ENCODE data around the gene HES3. TPM values are rescaled to one million over a fixed set of nuclear protein-coding genes. Genes with fewer than 3 reads are reported as not detected.

HES3 gene
- total and polyA plus RNA-seq, 2 of the 4 experiments (the other 2 are of a cell fraction) = not detected

- ChIA-PET CTCF (no interaction called here), POLR2A (ENCODE audit: unreplicated experiment) (no interaction called here)
- no peak overlapping the region for H2BK120ac ChIP-seq (ENCODE audit: low read depth, low read length)
- dilution Hi-C loops (cut with HindIII; ENCODE audit: low sequenced_read_pairs, unreplicated experiment) = no loop called here
- peaks cover 14% of the 10 kb centered on the region for H3K4me1 ChIP-seq (ENCODE audit: control insufficient read depth, insufficient read depth, low read length)
- no peak overlapping the region for H3K4me2 ChIP-seq (ENCODE audit: low read depth, low read length)
- no TSS peak for BruUV-seq (replicated peaks)
- H2AK5ac ChIP-seq (ENCODE audit: low read depth, low read length) = no peak overlapping the region
- no peak overlapping the region for H3K27ac ChIP-seq (ENCODE audit: insufficient read depth, low read length)
- H3K9me1 ChIP-seq (ENCODE audit: insufficient read depth, low read length) = peaks cover 6% of the 10 kb centered on the region; the same call in 1 of the 2 replicates
- no peak overlapping the region for H3K56ac ChIP-seq (ENCODE audit: extremely low read depth, insufficient read depth, low read length)
- WGBS, 2 experiments (ENCODE audit: extremely low coverage in 2 of 2, insufficient read length in 1 of 2) = 96% methylated on average over 9 of the region's 10 CpGs; no CpG with 5 or more reads in 1 of the 2 experiments
- no peaks in the 10 kb centered on the region for H3K36me3 ChIP-seq (ENCODE audit: control insufficient read depth, insufficient read depth, low read length)
- H3K79me1 ChIP-seq (ENCODE audit: low read depth in 1 of 2, low read length in 2 of 2) = peaks cover 0 to 15% of the 10 kb centered on the region in 2 experiments; a peak in 2 of 4 replicates
- H4K8ac ChIP-seq (ENCODE audit: low read depth in 2 of 2, low read length in 2 of 2) = no peak overlapping the region
- H3K18ac ChIP-seq (ENCODE audit: low read depth, low read length) = no peak overlapping the region
- no peaks in the 10 kb centered on the region for H3K27me3 ChIP-seq (ENCODE audit: control insufficient read depth, insufficient read depth, low read length)
- no peaks in the 10 kb centered on the region for H3K9me3 ChIP-seq (ENCODE audit: control insufficient read depth, insufficient read depth, low read length)
- H2BK5ac ChIP-seq (ENCODE audit: low read depth, low read length, poor library complexity, severe bottlenecking) = no peak overlapping the region
- no peak overlapping the region for H3K9ac ChIP-seq (ENCODE audit: low read depth, low read length)
- no peak overlapping the region for H4K5ac ChIP-seq (ENCODE audit: low read depth, low read length)
- H2AFZ ChIP-seq (replicated peaks; ENCODE audit: low read length, poor library complexity) = no peak overlapping the region
- intact Hi-C loops (cut with micrococcal nuclease) = no loop called here
- no peak for DNase-seq
- H3K23ac ChIP-seq (ENCODE audit: low read depth, low read length) = no peak overlapping the region
- no peak overlapping the region for H2BK20ac ChIP-seq (ENCODE audit: low read depth, low read length)
- H3K4me3 ChIP-seq (ENCODE audit: insufficient read depth, low read depth, low read length) = no peak overlapping the region
- H2AK9ac ChIP-seq (replicated peaks; ENCODE audit: low read depth, low read length, poor library complexity) = peak overlapping the region; percentile 61
- no peak for ATAC-seq (ENCODE audit: low read depth)
- H4K91ac ChIP-seq (ENCODE audit: insufficient read depth, low read depth, low read length) = no peak overlapping the region
- H3K4ac ChIP-seq (ENCODE audit: low read depth, low read length) = no peak overlapping the region
- H4K20me1 ChIP-seq (ENCODE audit: insufficient read depth, low read length) = no peaks in the 10 kb centered on the region; the same call in 1 of the 2 replicates
- TF ChIP-seq MAZ (IDR thresholded peaks at IDR 0.05; ENCODE audit: borderline replicate concordance, low read depth, low read length) (no peak), ELK1 (IDR thresholded peaks at IDR 0.05; ENCODE audit: borderline replicate concordance, low read depth, low read length) (no peak), CHD1 (IDR thresholded peaks at IDR 0.05; ENCODE audit: low read depth, low read length) (no peak), RCOR1 (IDR thresholded peaks at IDR 0.05; ENCODE audit: insufficient replicate concordance, low read length) (no peak), RFX5 (IDR thresholded peaks at IDR 0.05; ENCODE audit: low read depth, low read length) (no peak), MAFK (IDR thresholded peaks at IDR 0.05; ENCODE audit: low read depth, low read length) (no peak), USF2 (IDR thresholded peaks at IDR 0.05; ENCODE audit: low read depth, low read length) (no peak), MXI1 (IDR thresholded peaks at IDR 0.05; ENCODE audit: borderline replicate concordance, low read depth, low read length) (no peak), RAD21 (IDR thresholded peaks at IDR 0.05; ENCODE audit: low read length) (no peak), NFE2L2 (IDR thresholded peaks at IDR 0.05; ENCODE audit: low read depth, low read length) (no peak), BHLHE40 (IDR thresholded peaks at IDR 0.05; ENCODE audit: low read depth, low read length) (no peak)
- TF ChIP-seq, protein P1, sequence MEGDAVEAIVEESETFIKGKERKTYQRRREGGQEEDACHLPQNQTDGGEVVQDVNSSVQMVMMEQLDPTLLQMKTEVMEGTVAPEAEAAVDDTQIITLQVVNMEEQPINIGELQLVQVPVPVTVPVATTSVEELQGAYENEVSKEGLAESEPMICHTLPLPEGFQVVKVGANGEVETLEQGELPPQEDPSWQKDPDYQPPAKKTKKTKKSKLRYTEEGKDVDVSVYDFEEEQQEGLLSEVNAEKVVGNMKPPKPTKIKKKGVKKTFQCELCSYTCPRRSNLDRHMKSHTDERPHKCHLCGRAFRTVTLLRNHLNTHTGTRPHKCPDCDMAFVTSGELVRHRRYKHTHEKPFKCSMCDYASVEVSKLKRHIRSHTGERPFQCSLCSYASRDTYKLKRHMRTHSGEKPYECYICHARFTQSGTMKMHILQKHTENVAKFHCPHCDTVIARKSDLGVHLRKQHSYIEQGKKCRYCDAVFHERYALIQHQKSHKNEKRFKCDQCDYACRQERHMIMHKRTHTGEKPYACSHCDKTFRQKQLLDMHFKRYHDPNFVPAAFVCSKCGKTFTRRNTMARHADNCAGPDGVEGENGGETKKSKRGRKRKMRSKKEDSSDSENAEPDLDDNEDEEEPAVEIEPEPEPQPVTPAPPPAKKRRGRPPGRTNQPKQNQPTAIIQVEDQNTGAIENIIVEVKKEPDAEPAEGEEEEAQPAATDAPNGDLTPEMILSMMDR (conservative IDR thresholded peaks at IDR 0.05; ENCODE audit: low read depth, low read length) = no peak
- H3K14ac ChIP-seq (replicated peaks; ENCODE audit: low read depth, low read length) = no peak overlapping the region
- in situ Hi-C loops (cut with MboI; ENCODE audit: low sequenced_read_pairs) = no loop called here
- no peak overlapping the region for H2BK15ac ChIP-seq (ENCODE audit: low read depth, low read length)
These were observed 35.1 kb downstream of the HES3 start for GRCh38 chr1:6279066-6279465.

Measured in IMR-90 (cell line).